HT1080 (cell line): ENCODE results near the gene KCNJ14. TPM values are rescaled to one million over a fixed set of nuclear protein-coding genes. Genes with fewer than 3 reads are reported as not detected.

Experiments used
- DNase-seq: peaks from one replicate; pipeline ENCODE4 v3.0.0-alpha.2; 2015; ENCODE audit warnings: low read depth
- total RNA-seq: library from RNA; depleted of rRNA; stranded (reverse); fragments of >200 nt; shearing (Covaris generic); gene quantifications from 2 replicates; pipeline ENCODE4 v1.2.3, GENCODE V29; 2014; rRNA removed

The KCNJ14 gene
- total RNA-seq, 1 experiment from 2014 or later = 0.79 TPM

DNA sequence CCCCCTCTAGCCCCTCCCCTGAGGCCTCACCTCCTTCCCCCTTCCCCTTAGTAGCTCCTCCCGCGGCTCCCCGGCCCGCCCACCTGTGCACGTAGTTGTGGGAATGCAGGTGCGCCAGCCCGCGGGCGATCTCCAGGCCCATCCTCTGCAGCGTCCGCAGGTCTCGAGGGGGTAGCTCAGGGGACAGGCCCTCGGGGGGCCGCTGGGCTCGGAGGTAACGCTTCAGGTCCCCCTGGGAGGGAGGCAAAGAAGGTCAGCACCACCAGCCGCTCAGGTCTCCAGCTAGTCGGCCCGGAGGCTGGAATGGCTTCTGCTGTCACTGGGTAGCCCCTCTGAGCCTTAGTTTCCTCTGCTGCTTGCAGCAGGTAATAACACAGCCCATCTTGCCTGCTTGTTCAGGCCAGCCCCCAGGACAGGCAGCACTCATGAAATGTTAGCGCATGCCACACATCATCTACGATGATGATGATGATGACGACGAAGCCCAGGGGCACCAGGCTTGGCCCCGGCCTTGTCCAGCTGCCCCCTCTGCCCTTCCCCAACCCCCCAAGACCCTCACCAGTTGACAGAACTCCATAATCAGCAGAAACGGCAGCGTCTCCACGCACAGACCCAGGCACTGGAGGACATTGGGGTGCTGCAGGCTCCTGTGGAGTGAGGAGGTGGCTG lies 47.1 kb downstream of the KCNJ14 start:
- no peak for DNase-seq

DNA sequence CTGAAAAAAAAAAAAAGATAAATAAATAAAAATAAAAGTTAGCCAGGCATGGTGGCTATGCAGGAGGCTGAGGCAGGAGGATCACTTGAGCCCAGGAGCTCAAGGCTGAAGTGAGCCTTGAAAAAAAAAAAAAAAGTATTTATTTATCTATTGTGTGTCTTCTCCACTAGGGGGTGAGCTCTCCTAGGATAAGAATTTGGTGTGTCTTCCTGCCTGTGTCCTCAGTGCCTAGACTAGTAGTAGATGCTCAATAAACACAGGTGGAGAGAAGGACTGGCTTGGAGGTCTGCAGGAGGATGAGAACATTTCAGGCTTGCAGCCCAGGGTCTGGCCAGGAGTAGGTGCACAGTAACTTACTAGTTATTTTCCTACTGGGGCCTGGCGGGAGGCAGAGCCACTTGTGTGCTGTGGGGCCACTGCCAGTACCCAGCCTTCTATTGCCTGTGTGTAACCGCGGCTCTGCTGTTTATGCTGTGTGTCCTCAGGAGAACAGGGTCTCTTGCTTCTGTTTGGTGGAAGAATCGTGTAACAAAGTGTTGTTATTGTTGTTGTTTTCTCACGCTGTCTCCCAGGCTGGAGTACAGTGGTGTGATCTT lies 50.9 kb downstream of the KCNJ14 start:
- peak; percentile 63 for DNase-seq

DNA sequence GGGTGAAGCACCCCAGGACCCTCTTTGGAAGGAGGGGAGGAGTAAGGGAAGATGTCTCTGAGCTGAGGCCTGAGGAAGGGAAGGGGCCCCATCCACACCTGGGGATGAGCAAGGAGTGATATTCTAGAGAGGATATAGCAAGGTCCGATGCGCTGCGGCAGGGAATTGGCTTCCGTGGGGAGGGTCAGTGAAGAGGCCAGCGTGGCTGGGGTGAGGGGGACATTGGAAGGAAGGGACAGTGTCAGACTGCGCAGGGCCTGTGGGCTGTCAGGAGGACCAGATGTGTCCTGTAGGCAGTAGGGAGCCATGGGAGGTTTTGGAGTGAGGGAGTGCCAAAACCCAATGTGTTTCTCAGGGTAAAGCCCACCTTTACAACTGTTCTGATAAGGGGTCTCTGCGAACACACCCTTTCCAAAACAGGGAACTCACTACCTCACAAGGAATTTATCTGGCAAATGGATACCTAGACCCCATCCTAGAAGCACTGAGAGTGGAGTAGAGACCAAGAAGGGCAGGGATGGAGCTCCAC lies 52.6 kb downstream of the KCNJ14 start:
- no peak for DNase-seq

DNA sequence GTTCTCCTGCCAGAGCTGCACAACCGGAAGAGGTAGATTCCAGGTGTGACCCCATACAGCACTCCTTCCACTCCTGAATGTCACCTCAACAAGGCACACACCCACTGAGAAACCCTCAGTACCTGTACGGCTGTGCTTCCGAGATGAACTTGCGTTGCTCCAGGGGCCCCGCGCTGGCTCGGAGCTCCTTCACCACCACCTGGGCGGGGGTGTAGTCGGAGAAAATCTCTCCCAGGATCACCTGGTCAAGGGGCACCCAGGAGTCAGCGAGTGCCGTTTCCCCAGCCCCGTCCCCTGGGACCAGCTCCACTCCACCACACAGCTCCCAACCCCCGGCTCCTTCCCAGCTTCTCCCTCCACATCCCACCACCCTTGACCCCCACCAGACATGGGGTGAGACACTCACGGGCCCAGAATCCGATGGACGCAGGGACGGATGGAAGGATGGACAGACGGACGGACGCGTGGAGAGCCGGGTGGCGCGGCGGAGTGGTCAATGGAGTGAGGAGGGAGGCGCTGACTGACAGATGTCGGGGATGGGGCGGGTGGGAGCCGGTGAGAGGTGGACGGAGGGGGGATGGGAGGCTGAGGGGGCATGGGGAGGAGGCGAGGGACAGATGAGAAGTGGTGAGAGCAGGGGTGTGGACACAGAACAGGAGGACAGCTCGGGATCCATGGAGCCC lies 53.5 kb downstream of the KCNJ14 start:
- DNase-seq = no peak

DNA sequence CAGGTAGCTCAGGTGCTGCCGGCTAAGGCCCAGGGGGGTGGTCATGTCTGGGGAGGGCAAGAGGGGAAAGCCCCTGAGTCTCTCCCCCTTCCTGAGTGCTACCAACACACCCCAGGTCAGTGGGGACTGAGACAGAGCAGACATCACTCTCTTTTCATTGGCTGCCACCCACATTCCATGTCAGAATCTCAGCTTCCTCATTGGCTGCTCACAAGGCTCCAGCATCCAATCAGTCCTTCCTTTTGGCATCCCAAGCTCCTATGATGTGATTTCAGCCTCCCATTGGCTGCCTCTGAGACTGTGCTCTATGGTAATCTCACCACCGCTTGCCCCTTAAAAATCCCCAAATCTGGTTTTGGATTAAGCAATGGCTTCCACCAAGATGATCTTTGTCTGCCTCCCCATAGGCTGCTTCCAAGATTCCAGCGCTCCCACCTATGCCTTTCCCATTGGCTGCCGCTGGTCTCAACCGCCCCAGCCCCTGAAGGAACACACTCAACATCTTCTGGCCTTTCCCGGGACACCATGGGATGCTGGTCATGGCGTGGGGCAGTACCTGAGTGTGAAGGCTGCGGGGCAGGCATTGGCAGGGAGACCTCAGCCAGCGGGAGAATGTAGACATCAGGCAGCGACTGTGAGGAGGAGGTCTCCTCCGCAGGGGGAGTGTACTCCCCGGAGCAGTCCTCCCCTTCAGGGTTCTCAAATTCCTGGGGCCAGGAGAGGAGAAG lies 54.3 kb downstream of the KCNJ14 start:
- DNase-seq = no peak

DNA sequence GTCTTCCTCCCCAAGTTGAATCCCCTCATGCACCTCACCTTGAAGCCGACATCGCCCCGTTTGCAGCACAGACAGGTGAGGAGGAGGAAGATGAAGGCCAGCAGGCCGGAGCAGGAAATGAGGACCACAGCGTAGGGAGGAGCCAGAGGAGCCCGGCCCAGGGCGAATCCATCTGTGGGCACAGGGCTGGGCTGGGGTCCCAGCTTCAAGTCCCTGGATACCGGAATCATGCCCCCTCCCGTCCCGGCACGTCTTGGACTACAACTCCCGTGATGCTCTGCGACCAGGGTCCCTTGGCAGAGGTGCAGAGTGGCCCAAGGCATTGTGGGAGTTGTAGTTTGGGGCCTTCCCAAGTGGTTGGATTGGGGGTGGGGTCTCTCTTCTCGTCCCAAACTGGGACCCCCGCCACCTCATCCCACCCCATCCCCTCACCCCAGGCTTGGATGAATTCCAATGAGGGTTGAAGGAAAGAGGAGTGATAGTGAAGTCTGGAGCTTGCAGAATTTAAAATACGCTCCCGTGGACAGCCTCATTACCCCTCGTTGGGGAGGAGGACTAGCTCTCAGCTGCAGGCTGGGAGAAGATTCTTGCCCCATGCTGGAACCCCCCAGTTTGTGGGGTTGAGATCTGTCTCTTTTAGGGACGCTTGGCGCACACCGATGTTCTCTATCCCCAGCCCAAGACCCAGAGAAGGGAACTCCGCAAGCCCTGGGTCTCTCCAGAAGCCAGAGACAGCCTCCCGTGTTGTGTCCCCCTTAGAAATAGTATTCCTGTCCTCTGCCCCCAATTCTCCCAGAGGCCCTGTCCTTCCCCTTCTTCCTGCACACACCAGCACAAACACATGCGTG lies 55.3 kb downstream of the KCNJ14 start:
- DNase-seq = peak; percentile 36

DNA sequence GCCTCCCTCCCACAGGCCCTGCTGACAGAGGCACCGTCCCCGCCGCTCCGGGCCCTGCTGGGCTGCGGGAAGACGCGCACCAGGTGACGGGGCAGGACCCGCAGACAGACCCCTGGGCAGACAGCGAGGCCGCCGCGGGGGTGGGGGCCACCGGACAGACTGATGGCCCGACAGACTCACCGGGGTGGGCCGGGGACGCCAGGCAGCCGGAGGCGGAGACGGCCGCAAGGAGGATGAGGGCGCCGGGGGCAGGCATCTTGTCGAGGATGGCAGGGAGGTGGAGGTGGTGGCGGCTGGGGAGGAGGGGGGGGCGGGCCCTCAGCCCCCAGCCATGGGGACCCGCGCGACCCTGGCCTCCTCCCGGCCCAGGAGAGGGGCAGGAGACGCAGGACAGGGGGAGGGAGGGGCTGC lies 56.0 kb downstream of the KCNJ14 start:
- DNase-seq = no peak

DNA sequence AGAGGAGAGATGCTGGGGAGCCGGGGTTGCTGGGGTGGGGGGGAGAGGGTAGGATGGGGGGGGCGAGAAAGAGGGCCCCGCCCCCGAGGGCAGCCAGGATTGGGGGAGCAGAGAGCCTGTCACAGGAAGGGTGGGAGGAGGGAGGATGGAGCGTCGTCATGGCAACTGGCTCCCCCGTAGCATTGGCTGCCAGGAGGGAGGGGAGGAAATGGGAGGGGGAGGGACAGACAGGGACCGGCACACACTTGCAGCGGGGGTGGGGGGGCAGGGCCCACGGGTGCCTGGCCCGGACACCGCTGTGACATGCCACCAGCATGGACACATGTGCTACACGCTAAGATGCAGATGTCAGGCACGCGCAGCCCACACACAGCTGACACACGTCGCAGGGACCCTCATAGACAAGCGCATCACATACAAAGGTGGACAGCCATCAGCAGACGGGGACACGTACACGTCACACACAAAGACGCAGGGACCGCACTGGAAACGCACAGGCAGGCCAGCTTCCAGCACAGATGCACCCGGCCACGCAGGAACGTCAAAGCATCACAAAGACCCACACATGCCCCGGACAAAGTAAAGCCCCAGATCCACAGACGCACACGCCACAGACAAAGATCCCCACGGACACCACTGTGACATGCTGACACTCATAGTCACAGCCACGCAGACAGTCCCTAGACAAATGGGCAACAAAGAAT lies 56.6 kb downstream of the KCNJ14 start, which contains the start of gene LMTK3:
LMTK3 (minus strand) TSS at position 36 of the 704 bp plus-strand sequence. CDS start 259 bp downstream, outside the sequence.
- peak; percentile 36 for DNase-seq

DNA sequence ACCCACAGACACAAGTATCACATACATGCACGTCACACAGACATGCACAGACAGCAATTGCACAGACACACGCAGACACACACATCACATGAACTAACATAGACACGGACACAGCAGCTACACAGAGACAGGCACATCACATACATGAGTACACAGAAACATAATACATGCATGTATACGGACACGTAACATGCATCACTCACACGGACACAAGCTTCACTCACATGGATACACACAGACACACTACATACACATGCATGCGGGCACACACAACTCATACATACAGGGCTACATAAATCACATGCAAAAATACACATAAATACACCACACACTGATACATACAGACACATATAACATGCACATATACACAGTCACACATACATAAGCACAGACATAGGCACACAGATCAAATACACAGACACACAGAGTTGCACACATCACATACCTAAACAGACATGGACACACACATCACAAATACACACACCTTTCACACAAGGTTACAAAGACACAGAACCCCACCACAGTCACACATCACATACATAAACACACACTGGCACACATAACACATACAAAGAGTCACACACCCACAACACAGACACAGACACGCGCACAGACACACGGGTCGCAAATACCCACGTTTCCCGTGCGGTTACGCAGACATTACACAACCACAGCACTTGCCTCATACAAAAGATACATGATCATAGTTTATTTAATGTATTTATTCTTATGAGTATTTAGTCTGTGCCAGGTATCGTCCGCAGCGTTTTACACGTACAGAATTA lies 57.3 kb downstream of the KCNJ14 start:
- DNase-seq = no peak

DNA sequence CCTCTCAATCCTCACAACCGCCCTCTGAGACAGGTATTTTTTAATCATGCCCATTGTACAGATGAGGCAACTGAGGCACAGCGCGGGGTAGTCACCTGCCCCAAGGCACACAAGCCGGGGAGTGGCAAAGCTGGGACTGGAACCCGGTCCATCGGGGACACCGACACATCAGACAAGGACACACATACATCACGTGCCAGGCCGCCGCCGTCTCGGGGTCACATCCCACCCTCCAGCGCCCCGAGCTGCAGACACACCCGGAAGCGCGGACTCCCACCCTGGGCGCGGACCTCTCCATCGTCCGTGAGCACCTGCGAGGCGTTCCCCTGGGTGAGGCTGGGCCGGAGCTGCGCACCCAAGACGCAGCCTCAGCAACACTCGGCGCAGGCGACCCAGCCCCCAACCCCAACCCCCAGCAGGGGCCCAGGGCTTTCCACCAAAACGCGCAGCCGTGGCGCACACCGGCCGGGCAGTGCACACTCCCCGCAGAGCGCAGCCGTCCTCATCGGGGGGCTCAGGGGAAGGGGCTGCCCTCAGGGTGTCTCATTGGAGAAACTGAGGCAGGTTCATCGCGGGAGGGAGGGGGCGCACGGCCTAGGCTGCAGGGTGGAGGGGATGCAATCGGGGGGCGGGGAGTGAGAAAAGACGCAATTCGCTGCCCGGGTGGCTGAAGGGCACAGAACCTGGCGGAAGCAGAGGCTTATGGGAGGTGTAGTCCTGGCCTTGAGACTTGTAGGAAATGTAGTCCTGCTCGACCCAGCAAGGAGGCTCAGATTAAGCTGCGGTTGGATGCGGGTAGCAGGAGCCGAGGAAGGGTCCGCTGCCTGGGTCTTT lies 58.1 kb downstream of the KCNJ14 start:
- peak; percentile 65 for DNase-seq

DNA sequence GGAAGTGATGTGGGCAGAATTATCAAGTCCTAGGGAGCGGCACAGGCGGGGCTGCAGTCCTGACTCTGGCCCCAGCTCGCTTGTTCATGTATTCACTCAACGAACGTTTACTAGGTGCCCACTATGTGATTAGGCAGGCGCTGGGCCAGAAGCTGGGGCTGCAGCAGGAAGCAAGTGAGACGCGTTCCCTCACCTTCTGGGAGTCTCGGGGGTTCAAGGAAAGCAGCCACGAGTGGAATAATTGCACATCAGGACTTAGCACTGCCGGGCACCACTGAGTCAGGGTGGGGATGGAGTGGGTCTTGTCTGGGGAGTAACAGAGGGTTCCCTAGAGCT lies 58.7 kb downstream of the KCNJ14 start:
- DNase-seq = no peak

DNA sequence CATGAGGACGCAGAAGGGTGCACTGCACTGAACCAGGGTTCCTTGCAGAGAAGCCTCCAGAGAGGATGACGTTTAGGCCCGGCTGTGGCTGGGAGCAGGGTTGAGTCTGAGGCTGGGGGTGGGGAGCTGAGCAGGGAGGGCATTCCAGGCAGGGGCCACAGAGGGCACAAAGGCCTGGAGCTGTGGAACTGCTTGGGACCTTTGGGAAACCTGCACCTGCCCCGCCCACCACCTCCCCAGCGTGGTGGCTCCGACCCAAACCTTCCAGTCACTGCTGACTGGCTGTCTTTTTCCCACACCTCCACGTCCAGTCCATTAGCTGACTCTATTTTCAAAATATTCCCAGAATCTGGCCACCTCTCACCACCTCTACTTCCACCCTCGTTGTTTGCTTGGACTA lies 61.2 kb downstream of the KCNJ14 start:
- DNase-seq = no peak

Other genes starting within 250 kb of the KCNJ14 start
- 17.1 and 19.0 TPM in 2 replicates for gene CARD8, start 199.7 kb upstream of the KCNJ14 start, total RNA-seq
- gene ZNF114, start 185.5 kb upstream of the KCNJ14 start, total RNA-seq = 1.8 and 2.5 TPM in 2 replicates
- gene EMP3, start 130.0 kb upstream of the KCNJ14 start, total RNA-seq = 379 and 513 TPM in 2 replicates
- gene TMEM143, start 91.6 kb upstream of the KCNJ14 start, total RNA-seq = 5.1 and 6.1 TPM in 2 replicates
- not detected in 2 replicates for gene SYNGR4, start 91.2 kb upstream of the KCNJ14 start, total RNA-seq
- 67.7 and 115 TPM in 2 replicates for gene KDELR1, start 64.0 kb upstream of the KCNJ14 start, total RNA-seq
- 0.20 and 0.21 TPM in 2 replicates for gene GRIN2D, start 61.9 kb upstream of the KCNJ14 start, total RNA-seq
- gene GRWD1, start 9.6 kb upstream of the KCNJ14 start, total RNA-seq = 97.2 and 113 TPM in 2 replicates
- 38.1 and 44.3 TPM in 2 replicates for gene CYTH2, start 13.8 kb downstream of the KCNJ14 start, total RNA-seq
- 0.05 TPM in 1 of 2 replicates, not detected in the other for gene LMTK3, start 56.3 kb downstream of the KCNJ14 start, total RNA-seq
- gene SULT2B1, start 96.6 kb downstream of the KCNJ14 start, total RNA-seq = not detected in 2 replicates
- not detected in 2 replicates for gene SPACA4, start 151.2 kb downstream of the KCNJ14 start, total RNA-seq
- gene FAM83E, start 159.5 kb downstream of the KCNJ14 start, total RNA-seq = 1.2 TPM in 1 of 2 replicates, not detected in the other
- 2,830 and 3,901 TPM in 2 replicates for gene RPL18, start 163.6 kb downstream of the KCNJ14 start, total RNA-seq
- 15.9 and 16.5 TPM in 2 replicates for gene SPHK2, start 163.9 kb downstream of the KCNJ14 start, total RNA-seq
- 10.3 and 11.1 TPM in 2 replicates for gene DBP, start 181.8 kb downstream of the KCNJ14 start, total RNA-seq
- gene CA11, start 190.6 kb downstream of the KCNJ14 start, total RNA-seq = 0.77 and 1.4 TPM in 2 replicates
- not detected in 2 replicates for gene NTN5, start 217.4 kb downstream of the KCNJ14 start, total RNA-seq
- not detected in 2 replicates for gene FUT2, start 240.4 kb downstream of the KCNJ14 start, total RNA-seq